SK-N-MC (cell line): ENCODE measurements around the gene PTPN22.

Experiments
- EZH2 ChIP-seq: fragments of 200-600 bp; sonication (generic); IDR thresholded peaks from one replicate; pipeline ENCODE4 v1.6.1; 2017; ENCODE audit warnings: antibody characterized with exemption
- POLR2AphosphoS5 ChIP-seq: IDR thresholded peaks from 2 replicates; pipeline ENCODE4 v1.6.1; 2012; ENCODE audit warnings: mild to moderate bottlenecking, low read depth, low read length, borderline replicate concordance

DNA sequence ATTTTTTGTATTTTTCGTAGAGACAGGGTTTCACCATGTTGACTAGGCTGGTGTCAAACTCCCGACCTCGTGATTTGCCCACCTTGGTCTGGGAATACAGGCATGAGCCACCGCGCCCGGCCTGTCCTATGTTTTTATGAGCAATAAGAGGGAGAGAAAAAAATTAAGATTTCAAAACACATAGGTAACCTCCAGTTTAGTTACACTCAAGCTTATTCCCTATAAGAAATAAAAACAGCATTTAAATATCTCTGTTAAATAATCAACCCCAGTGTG lies 66.3 kb downstream of the PTPN22 start:
- TF ChIP-seq EZH2 (no peak), POLR2AphosphoS5 (no peak)
